Keratinocyte (primary cell): ENCODE measurements around the gene ADAD2. TPM values are rescaled to one million over a fixed set of nuclear protein-coding genes. Genes with fewer than 3 reads are reported as not detected.

Experiments used
- DNase-seq: peaks from one replicate; pipeline ENCODE4 v3.0.0-alpha.2; 2011; ENCODE audit warnings: low read depth, missing footprints, low spot score
- FAIRE-seq: peaks from 2 replicates; lab custom pipeline; 2011; peaks lifted over from hg19 to GRCh38; lab: Jason Lieb, UNC
- H2AFZ ChIP-seq: 2 replicates; pipeline ENCODE4 v1.6.0; 2012; ENCODE audit warnings: low read length, control low read depth, inconsistent platforms; ENCODE audit not compliant: control insufficient read depth
- H3K27ac ChIP-seq: 2 replicates; pipeline ENCODE4 v1.5.1; 2011; ENCODE audit warnings: low read length; ENCODE audit not compliant: control insufficient read depth, insufficient read depth
- H3K27me3 ChIP-seq: 3 replicates; pipeline ENCODE4 v1.6.0; 2011; ENCODE audit warnings: low read length; ENCODE audit not compliant: control insufficient read depth, insufficient read depth; ENCODE audit errors: extremely low read depth
- H3K36me3 ChIP-seq, 2 experiments: 2 replicates in 1 of 2; 3 replicates in 1 of 2; pipeline ENCODE4 v1.5.1; 2011; ENCODE audit warnings: low read length in 2 of 2, mild to moderate bottlenecking in 1 of 2; ENCODE audit not compliant: control insufficient read depth in 2 of 2, insufficient read depth in 2 of 2; ENCODE audit errors: extremely low read depth in 1 of 2
- H3K4me1 ChIP-seq: 3 replicates; pipeline ENCODE4 v1.5.1; 2011; ENCODE audit warnings: low read length; ENCODE audit not compliant: control insufficient read depth, insufficient read depth; ENCODE audit errors: extremely low read depth
- H3K4me2 ChIP-seq: 3 replicates; pipeline ENCODE4 v1.6.0; 2011; ENCODE audit warnings: low read depth, low read length; ENCODE audit not compliant: control insufficient read depth, insufficient read depth; ENCODE audit errors: extremely low read depth
- H3K4me3 ChIP-seq, 3 experiments: fragments of 200-600 bp in 1 of 3; sonication (generic) in 1 of 3; 2 replicates in 2 of 3; 3 replicates in 1 of 3; pipeline ENCODE4 v1.5.1; 2011 to 2016; ENCODE audit warnings: low read length in 3 of 3, mild to moderate bottlenecking in 3 of 3, control low read depth in 2 of 3, inconsistent platforms in 1 of 3, low read depth in 1 of 3, mixed read lengths in 1 of 3, mixed run types in 1 of 3, moderate library complexity in 1 of 3; ENCODE audit not compliant: control insufficient read depth in 2 of 3, insufficient read depth in 2 of 3; ENCODE audit errors: extremely low read depth in 1 of 3
- H3K79me2 ChIP-seq: 2 replicates; pipeline ENCODE4 v1.6.0; 2012; ENCODE audit warnings: low read length; ENCODE audit not compliant: control insufficient read depth, insufficient read depth
- H3K9ac ChIP-seq: 3 replicates; pipeline ENCODE4 v1.6.0; 2011; ENCODE audit warnings: low read length; ENCODE audit not compliant: control insufficient read depth, insufficient read depth; ENCODE audit errors: extremely low read depth
- H3K9me1 ChIP-seq: 3 replicates; pipeline ENCODE4 v1.6.0; 2011; ENCODE audit warnings: low read length; ENCODE audit not compliant: control insufficient read depth, insufficient read depth; ENCODE audit errors: extremely low read depth
- H3K9me3 ChIP-seq: 2 replicates; pipeline ENCODE4 v1.5.1; 2012; ENCODE audit warnings: low read depth, low read length; ENCODE audit not compliant: control insufficient read depth
- H4K20me1 ChIP-seq: 3 replicates; pipeline ENCODE4 v1.6.0; 2011; ENCODE audit warnings: low read length; ENCODE audit not compliant: control insufficient read depth, insufficient read depth; ENCODE audit errors: extremely low read depth
- EZH2 ChIP-seq: IDR thresholded peaks from one replicate; pipeline ENCODE4 v1.6.1; 2012; ENCODE audit warnings: inconsistent platforms, mild to moderate bottlenecking, low read length, moderate library complexity
- dilution Hi-C: fragments of 300-500 bp; cut with MboI; formaldehyde crosslinking; loops from one replicate; pipeline ENCODE4 v1.7.0; 2020; ENCODE audit warnings: low sequenced_read_pairs; ENCODE audit not compliant: extremely low pct_ligation_motif_present
- polyA plus RNA-seq, 5 experiments: library from polyadenylated mRNA; depleted of rRNA in 3 of 5; stranded (reverse) in 3 of 5; stranded (forward) in 1 of 5; unstranded in 1 of 5; fragments of >200 nt; gene quantifications; 1 replicate in 1 of 5; 2 replicates in 3 of 5; 3 replicates in 1 of 5; pipeline versions ENCODE4 v1.2.1 to v1.2.3, GENCODE V29; 2011 to 2012; ENCODE audit warnings: missing spikeins in 2 of 5, low read depth in 1 of 5, low replicate concordance in 1 of 5
- TF ChIP-seq, protein P1 (sequence below), 3 experiments: IDR thresholded peaks in 1 of 3; conservative IDR thresholded peaks in 1 of 3; optimal IDR thresholded peaks in 1 of 3; 2 replicates in 2 of 3; 3 replicates in 1 of 3; pipeline versions ENCODE3 to v1.5.1; 2011; ENCODE audit warnings: low read length in 3 of 3, mild to moderate bottlenecking in 3 of 3, moderate library complexity in 2 of 3, control low read depth in 1 of 3, inconsistent platforms in 1 of 3; ENCODE audit not compliant: insufficient read depth in 2 of 3; ENCODE audit errors: extremely low read depth in 1 of 3

ADAD2 gene
- polyA plus RNA-seq, 1 donor (not counting 4 experiments of a cell fraction or from before 2014, with no cell fraction given) = not detected

DNA sequence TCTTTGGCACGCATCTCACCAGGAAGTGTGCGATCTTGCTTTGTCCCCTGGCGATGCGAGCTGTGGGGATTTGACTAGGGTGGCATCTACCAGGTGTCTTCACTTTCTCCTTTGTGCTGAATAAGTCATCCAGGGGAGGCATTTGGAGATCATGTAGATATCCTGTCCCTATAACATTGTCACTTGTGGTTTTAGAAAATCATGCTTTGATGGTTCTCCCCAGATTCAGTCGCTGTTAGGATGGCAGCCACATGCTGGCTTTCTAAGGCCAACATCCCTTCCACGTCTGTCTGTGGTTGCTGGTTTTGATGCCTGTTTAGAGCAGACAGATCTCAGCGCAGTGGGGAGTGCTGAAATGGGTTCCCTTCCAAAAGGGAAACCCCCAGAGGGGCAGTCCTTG is 2.5 kb downstream of the ADAD2 start:
- H3K27ac ChIP-seq = no peak overlapping the region

DNA sequence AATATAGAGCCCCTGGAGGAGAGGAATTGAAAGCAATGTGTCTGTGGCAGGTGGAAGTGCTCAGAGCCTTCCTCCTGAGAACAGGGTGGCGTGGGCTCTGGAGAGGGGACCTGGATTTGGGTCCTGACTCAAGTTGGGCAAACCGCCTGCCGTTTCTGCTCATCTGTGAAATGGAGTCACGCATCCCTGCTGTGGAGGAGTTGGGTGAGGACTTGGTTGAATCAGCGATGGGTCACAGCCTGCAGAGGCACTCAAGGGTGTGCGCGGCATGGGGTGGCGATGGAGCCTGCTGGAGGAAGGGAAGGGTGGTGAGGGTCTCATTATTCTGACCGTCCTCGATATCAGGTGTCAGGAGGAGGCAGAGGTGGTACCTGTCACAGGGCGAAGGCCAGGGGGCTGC is 3.1 kb downstream of the ADAD2 start:
- no peaks in the 10 kb centered on the region for H3K9me1 ChIP-seq
- H3K9ac ChIP-seq = no peak overlapping the region
- no peaks in the 10 kb centered on the region for H3K36me3 ChIP-seq
- dilution Hi-C loops = no loop called here
- no peak overlapping the region for H3K4me2 ChIP-seq
- H3K4me3 ChIP-seq = no peak overlapping the region
- TF ChIP-seq, protein P1, sequence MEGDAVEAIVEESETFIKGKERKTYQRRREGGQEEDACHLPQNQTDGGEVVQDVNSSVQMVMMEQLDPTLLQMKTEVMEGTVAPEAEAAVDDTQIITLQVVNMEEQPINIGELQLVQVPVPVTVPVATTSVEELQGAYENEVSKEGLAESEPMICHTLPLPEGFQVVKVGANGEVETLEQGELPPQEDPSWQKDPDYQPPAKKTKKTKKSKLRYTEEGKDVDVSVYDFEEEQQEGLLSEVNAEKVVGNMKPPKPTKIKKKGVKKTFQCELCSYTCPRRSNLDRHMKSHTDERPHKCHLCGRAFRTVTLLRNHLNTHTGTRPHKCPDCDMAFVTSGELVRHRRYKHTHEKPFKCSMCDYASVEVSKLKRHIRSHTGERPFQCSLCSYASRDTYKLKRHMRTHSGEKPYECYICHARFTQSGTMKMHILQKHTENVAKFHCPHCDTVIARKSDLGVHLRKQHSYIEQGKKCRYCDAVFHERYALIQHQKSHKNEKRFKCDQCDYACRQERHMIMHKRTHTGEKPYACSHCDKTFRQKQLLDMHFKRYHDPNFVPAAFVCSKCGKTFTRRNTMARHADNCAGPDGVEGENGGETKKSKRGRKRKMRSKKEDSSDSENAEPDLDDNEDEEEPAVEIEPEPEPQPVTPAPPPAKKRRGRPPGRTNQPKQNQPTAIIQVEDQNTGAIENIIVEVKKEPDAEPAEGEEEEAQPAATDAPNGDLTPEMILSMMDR (optimal IDR thresholded peaks at IDR 0.05 in 1 of 3, IDR thresholded peaks at IDR 0.05 in 1 of 3, conservative IDR thresholded peaks at IDR 0.05 in 1 of 3; ENCODE audit: extremely low read depth in 1 of 3, insufficient read depth in 2 of 3, low read length in 3 of 3) = no peak
- TF ChIP-seq EZH2 = no peak
- no peaks in the 10 kb centered on the region for H3K9me3 ChIP-seq
- H3K27ac ChIP-seq = no peak overlapping the region
- H2AFZ ChIP-seq = no peak overlapping the region
- H4K20me1 ChIP-seq = no peaks in the 10 kb centered on the region
- no peak for FAIRE-seq
- DNase-seq = no peak
- H3K4me1 ChIP-seq = peaks cover 27% of the 10 kb centered on the region
- H3K79me2 ChIP-seq = no peaks in the 10 kb centered on the region
- no peaks in the 10 kb centered on the region for H3K27me3 ChIP-seq

More for the DNA sequence above, 2.5 kb downstream of the ADAD2 start:
- Histone ChIP-seq H3K9ac (no peak overlapping the region), H3K79me2 (no peaks in the 10 kb centered on the region), H3K4me3 (no peak overlapping the region), H3K27me3 (no peaks in the 10 kb centered on the region), H3K4me2 (no peak overlapping the region), H3K9me1 (no peaks in the 10 kb centered on the region), H3K36me3 (no peaks in the 10 kb centered on the region), H3K4me1 (peaks cover 22% of the 10 kb centered on the region), H4K20me1 (no peaks in the 10 kb centered on the region), H2AFZ (no peak overlapping the region), H3K9me3 (no peaks in the 10 kb centered on the region)
- FAIRE-seq (no peak), DNase-seq (no peak)
- dilution Hi-C loops = no loop called here
- no peak for TF ChIP-seq EZH2
- TF ChIP-seq, protein P1 (optimal IDR thresholded peaks at IDR 0.05 in 1 of 3, IDR thresholded peaks at IDR 0.05 in 1 of 3, conservative IDR thresholded peaks at IDR 0.05 in 1 of 3; ENCODE audit: extremely low read depth in 1 of 3, insufficient read depth in 2 of 3, low read length in 3 of 3) = no peak
